Tibial nerve (tissue), 4 donors: ENCODE data around the gene CWF19L2. TPM values are rescaled to one million over a fixed set of nuclear protein-coding genes. Genes with fewer than 3 reads are reported as not detected.

ENCODE experiments used
- DNase-seq, 2 donors: peaks; one replicate each; pipeline ENCODE4 v3.0.0-alpha.2; 2019; ENCODE audit warnings: low spot score in 2 of 2
- H3K27ac ChIP-seq, 4 donors: fragments of 200-600 bp; sonication (generic) in 3 of 4; one replicate each; pipeline ENCODE4 v1.5.1; 2017 to 2019; ENCODE audit warnings: mild to moderate bottlenecking in 1 of 4
- H3K27me3 ChIP-seq, 2 donors: fragments of 200-600 bp; sonication (generic) in 1 of 2; one replicate each; pipeline versions ENCODE4 v1.5.1 to v1.6.0; 2017 to 2019
- H3K36me3 ChIP-seq, 3 donors: fragments of 200-600 bp; sonication (generic); one replicate each; pipeline ENCODE4 v1.5.1; 2018 to 2019
- H3K4me1 ChIP-seq, 4 donors: fragments of 200-600 bp; sonication (generic) in 3 of 4; one replicate each; pipeline ENCODE4 v1.5.1; 2017 to 2019
- H3K4me3 ChIP-seq, 4 donors: fragments of 200-600 bp; sonication (generic) in 3 of 4; one replicate each; pipeline ENCODE4 v1.5.1; 2017 to 2019; ENCODE audit warnings: mild to moderate bottlenecking in 1 of 4, moderate library complexity in 1 of 4
- H3K9me3 ChIP-seq, 4 donors: fragments of 200-600 bp; sonication (generic) in 3 of 4; one replicate each; pipeline ENCODE4 v1.5.1; 2017 to 2019
- CTCF ChIP-seq, 5 experiments: fragments of 200-600 bp in 3 of 5; fragments of 450-650 bp in 2 of 5; sonication (generic) in 3 of 5; IDR thresholded peaks; one replicate each; pipeline ENCODE4 v1.5.1; 2016 to 2019; ENCODE audit warnings: antibody characterized with exemption in 5 of 5, mild to moderate bottlenecking in 3 of 5, moderate library complexity in 2 of 5
- EP300 ChIP-seq, 2 donors: sonication (generic); formaldehyde crosslinking; IDR thresholded peaks; one replicate each; pipeline ENCODE4 v1.6.1; 2017; ENCODE audit warnings: antibody characterized with exemption in 2 of 2, mild to moderate bottlenecking in 1 of 2
- POLR2A ChIP-seq, 2 donors: fragments of 450-650 bp; IDR thresholded peaks; one replicate each; pipeline ENCODE4 v1.6.1; 2017; ENCODE audit warnings: antibody characterized with exemption in 2 of 2, mild to moderate bottlenecking in 2 of 2, moderate library complexity in 2 of 2
- WGBS, 2 donors: methylation state at CpG; one replicate each; pipeline ENCODE4 v1.1.5; 2018; 5-methylcytosine and 5-hydroxymethylcytosine counted together
- total RNA-seq, 4 donors: library from RNA; depleted of rRNA; stranded (reverse); fragments of >200 nt; gene quantifications; one replicate each; pipeline ENCODE4 v1.1.0, GENCODE V29; 2016

The CWF19L2 gene
- total RNA-seq, 4 donors from 2014 or later = 28.0 to 40.5 (median 32.5) TPM

GRCh38 chr11:107442715-107443215 is 14.9 kb downstream of the CWF19L2 start:
- TF ChIP-seq EP300 (IDR thresholded peaks at IDR 0.05) = no peak
- TF ChIP-seq CTCF (IDR thresholded peaks at IDR 0.05) = no peak
- TF ChIP-seq POLR2A (IDR thresholded peaks at IDR 0.05) = no peak
- WGBS, 2 donors = 90 to 91% methylated on average over 1 of the region's 1 CpG
- no peak for DNase-seq
- Histone ChIP-seq H3K9me3 (no peaks in the 10 kb centered on the region), H3K27ac (no peak overlapping the region), H3K4me1 (no peaks in the 10 kb centered on the region), H3K4me3 (no peak overlapping the region), H3K27me3 (no peaks in the 10 kb centered on the region), H3K36me3 (peaks cover 0 to 78% (median 0%) of the 10 kb centered on the region in 3 donors)

GRCh38 chr11:107439586-107440167 is 17.9 kb downstream of the CWF19L2 start:
- no peak for DNase-seq
- Histone ChIP-seq H3K27ac (no peak overlapping the region), H3K27me3 (no peaks in the 10 kb centered on the region), H3K9me3 (no peaks in the 10 kb centered on the region), H3K36me3 (peaks cover 0 to 72% (median 0%) of the 10 kb centered on the region in 3 donors), H3K4me3 (no peak overlapping the region), H3K4me1 (no peaks in the 10 kb centered on the region)
- no peak for TF ChIP-seq EP300 (IDR thresholded peaks at IDR 0.05)
- TF ChIP-seq POLR2A (IDR thresholded peaks at IDR 0.05) = no peak
- no peak for TF ChIP-seq CTCF (IDR thresholded peaks at IDR 0.05)
- WGBS, 2 donors = 87 to 92% methylated on average over 6 of the region's 6 CpGs

GRCh38 chr11:107438148-107438547 is 19.5 kb downstream of the CWF19L2 start:
- TF ChIP-seq CTCF (IDR thresholded peaks at IDR 0.05) = no peak
- no peak for TF ChIP-seq POLR2A (IDR thresholded peaks at IDR 0.05)
- no peak for TF ChIP-seq EP300 (IDR thresholded peaks at IDR 0.05)
- H3K9me3 ChIP-seq = no peaks in the 10 kb centered on the region
- H3K4me3 ChIP-seq = no peak overlapping the region
- no peaks in the 10 kb centered on the region for H3K27me3 ChIP-seq
- DNase-seq = no peak
- peaks cover 0 to 60% (median 0%) of the 10 kb centered on the region in 3 donors for H3K36me3 ChIP-seq
- 80 to 81% methylated on average over 1 of the region's 1 CpG for WGBS, 2 donors
- no peak overlapping the region for H3K27ac ChIP-seq
- no peaks in the 10 kb centered on the region for H3K4me1 ChIP-seq

- 84 to 86% methylated on average over 3 of the region's 3 CpGs for WGBS, 2 donors
- no peaks in the 10 kb centered on the region for H3K9me3 ChIP-seq
- TF ChIP-seq EP300 (IDR thresholded peaks at IDR 0.05) (no peak), POLR2A (IDR thresholded peaks at IDR 0.05) (no peak), CTCF (IDR thresholded peaks at IDR 0.05) (no peak)
- H3K27me3 ChIP-seq = no peaks in the 10 kb centered on the region
- no peak overlapping the region for H3K4me3 ChIP-seq
- peaks cover 0 to 40% (median 2%) of the 10 kb centered on the region in 3 donors for H3K36me3 ChIP-seq
- no peak for DNase-seq
- no peak overlapping the region for H3K27ac ChIP-seq
- no peaks in the 10 kb centered on the region for H3K4me1 ChIP-seq
These were observed 27.1 kb downstream of the CWF19L2 start for GRCh38 chr11:107430525-107430924.

GRCh38 chr11:107427569-107428180 is 29.9 kb downstream of the CWF19L2 start:
- H3K27me3 ChIP-seq = no peaks in the 10 kb centered on the region
- no peak for TF ChIP-seq POLR2A (IDR thresholded peaks at IDR 0.05)
- no peak for TF ChIP-seq CTCF (IDR thresholded peaks at IDR 0.05)
- no peak for TF ChIP-seq EP300 (IDR thresholded peaks at IDR 0.05)
- H3K9me3 ChIP-seq = no peaks in the 10 kb centered on the region
- H3K27ac ChIP-seq = no peak overlapping the region
- no peak overlapping the region for H3K4me3 ChIP-seq
- DNase-seq = no peak
- peaks cover 0 to 39% (median 0%) of the 10 kb centered on the region in 3 donors for H3K36me3 ChIP-seq
- 56 to 68% methylated on average over 2 of the region's 2 CpGs for WGBS, 2 donors
- no peaks in the 10 kb centered on the region for H3K4me1 ChIP-seq
